Activated naive CD4-positive, alpha-beta T cell (primary cell): ENCODE data around the gene ARHGAP31.
"Not testable (repeated sequence)": the region's sequence is repeated elsewhere in the genome, so short reads cannot be mapped to it uniquely, and the experiment has no call there.

ENCODE experiments used
- DNase-seq, 4 experiments: peaks; one replicate each; lab custom pipeline; 2025; lab: John Stamatoyannopoulos, UW

Gene ARHGAP31

DNA sequence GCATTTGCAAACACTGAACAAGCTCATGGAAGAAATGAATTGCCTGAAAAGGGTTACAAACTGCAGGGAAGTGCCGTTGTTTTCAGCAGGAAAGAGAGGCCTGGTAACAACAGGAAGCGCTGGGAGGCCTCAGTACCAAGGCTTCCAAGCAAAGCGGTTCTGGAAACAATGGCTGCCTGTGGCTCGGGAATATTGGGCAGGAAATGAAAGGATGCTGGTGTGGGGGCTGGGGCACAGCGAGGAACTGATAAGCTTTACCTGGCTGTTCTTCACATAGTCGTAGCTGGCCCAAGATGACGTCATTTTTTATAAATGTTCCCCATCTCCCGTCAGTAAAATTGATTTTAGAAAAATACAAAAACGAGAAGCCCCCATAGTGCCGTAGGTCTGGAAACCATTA, 55.9 kb downstream of the ARHGAP31 start:
- DNase-seq = no peak

DNA sequence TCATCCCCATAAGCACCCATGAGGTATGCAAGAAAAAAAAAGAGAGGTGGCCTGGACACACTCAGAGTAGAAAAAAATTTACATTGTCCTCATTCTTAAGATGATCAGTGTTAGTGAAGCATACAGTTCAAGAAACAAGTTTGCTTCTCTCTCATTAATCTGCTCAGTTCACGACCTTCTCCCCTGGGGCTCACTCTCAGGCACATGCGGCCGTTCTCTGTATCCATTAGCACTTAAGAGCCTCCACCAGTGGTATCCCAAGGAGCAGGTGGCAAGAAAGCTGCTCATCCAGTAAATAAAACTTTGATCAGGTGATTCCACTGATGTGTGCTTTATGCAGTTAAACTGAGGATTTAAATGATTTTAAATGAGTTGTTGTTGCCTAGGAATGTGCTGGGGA, 57.4 kb downstream of the ARHGAP31 start:
- no peak for DNase-seq

DNA sequence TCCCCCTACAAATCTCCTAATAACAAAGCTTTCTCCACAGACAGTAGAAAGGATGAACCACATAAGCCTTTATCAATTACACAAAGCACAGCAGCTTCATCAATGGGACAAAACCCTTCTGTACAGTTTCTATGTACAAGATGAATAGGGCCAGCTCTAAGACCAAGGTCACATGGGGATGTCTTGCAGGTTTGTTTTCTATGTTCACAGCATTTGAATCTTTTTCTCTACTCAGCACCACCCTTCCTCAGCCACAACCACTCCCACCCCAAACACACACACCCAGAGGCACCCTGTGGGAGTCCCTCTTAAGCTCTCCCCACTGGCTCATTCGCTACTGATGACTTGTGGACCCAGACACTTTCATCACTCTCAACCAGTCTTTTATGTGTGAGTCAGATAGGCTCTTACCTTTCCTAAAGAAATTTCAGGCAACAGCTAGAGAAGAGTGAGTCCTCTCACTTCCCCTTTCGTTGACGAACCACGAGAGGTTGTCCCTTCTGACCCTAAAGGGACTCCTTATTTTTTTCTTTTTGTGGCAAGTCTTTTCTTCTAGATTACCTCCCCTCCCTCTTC, 57.9 kb downstream of the ARHGAP31 start:
- peak in 2 of 4 experiments; percentile 7 to 9 for DNase-seq

DNA sequence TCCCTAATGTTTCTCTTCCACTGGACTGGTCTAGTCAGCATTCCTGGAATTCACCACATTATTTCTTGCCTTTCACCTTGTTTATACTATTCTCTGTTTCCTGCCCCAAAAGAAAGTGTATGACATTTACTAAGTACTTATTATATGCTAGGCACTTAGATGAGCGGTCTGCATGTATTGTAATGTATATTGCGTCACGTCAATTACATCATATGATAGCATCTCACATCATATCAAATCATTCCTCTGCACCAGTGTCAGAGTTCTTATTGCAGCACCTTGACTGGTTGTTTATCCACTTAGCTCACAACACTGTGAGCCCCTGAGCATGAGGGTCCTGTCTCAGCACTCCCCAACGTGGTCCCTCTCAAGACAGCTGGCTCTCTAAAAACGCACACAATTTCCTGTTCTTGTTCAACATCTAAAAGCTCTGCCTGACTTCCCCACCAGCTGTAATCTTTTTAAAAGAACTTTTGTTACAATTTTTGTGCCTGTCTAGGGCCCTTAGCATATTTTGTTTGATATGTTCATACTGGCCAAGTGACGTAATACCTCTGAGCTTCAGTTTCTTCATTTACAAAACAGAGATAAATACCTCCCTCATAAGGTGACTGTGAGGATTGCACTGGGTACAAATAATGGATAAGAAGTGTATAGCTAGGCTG, 58.8 kb downstream of the ARHGAP31 start:
- DNase-seq = no peak

DNA sequence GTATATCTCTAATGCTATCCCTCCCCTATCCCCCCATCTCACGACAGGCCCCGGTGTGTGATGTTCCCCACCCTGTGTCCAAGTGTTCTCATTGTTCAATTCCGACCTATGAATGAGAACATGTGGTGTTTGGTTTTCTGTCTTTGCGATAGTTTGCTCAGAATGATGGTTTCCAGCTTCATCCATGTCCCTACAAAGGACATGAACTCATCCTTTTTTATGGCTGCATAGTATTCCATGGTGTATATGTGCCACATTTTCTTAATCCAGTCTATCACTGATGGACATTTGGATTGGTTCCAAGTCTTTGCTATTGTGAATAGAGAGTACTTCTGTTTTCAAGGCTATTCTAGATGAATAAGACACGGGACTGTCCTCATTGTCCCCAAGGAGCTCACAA, 61.4 kb downstream of the ARHGAP31 start:
- DNase-seq = not testable (repeated sequence)

DNA sequence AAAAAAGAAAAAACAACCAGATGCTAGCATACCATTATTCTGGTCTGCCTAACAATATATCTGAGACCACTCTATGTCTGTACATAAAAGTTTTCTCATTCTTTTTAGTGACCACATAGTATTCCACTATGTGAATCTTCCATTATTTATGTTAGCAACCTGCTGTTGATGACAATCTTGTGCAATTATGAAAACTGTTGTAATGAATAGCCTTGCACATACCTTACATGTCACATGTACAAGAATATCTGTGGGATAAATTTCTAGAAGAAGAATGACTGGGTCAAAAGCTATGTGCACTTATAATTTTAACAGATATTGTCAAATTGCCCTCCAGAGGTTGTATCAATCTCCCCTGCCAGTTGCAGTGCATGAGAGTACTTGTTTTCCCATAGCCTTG, 62.5 kb downstream of the ARHGAP31 start:
- no peak for DNase-seq

DNA sequence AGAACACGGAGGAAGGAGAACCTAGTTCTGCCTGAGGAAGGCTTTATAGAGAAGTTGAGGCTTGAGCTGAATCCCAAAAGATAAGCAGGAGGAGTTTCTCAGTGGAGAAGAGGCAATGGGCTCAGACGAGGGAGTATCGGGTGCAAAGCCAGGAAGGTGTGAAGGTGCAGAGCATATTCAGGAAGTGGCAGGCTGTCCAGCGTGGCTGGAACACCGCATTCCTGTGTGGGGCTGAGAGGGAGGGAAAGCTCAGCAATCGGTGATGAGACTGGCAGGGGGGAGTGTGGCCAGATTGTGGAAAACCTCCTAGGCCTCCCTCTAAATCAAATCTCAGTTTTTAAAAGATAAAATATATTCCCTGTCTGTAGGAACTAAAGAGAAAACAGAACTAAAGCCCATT, 63.0 kb downstream of the ARHGAP31 start:
- no peak for DNase-seq

DNA sequence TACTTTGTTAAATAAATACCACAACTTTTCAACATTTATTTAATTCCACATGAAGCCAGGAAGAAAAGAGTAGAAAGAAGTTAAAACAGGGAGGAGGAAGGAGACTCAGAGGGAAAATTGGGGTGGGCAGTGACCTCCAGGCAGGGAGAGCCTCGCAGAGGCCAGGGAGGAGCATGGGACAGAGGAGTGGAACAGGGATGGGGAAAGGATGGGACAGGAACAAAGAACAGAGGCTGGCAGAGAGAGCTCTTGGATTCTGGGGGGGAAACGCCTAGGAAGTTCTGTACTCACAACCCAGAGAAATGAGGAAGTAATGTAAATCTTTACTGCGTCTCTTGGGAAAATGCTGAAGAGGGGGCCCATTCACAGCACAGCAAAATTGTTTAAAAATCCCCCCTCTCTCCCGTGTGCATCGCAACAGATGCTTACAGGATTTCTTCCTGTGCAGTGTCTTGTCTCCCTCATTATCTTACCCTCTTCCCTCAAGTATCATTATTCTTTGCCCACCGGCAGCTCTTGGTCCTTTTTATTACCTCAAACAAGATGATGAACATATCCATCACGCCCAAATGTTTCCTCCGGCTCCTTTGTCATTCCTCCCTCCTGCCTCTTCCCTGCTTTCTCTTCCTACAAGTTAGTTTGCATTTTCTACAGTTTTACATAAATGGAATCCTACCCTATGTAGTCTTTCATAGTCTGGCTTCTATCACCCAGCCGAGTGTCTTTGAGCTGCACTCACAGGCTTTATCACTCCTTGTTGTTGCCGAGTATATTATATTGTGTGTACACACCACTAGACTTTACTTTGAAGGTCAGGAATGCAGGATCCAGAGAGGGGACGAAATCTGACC, 65.5 kb downstream of the ARHGAP31 start:
- DNase-seq = no peak

DNA sequence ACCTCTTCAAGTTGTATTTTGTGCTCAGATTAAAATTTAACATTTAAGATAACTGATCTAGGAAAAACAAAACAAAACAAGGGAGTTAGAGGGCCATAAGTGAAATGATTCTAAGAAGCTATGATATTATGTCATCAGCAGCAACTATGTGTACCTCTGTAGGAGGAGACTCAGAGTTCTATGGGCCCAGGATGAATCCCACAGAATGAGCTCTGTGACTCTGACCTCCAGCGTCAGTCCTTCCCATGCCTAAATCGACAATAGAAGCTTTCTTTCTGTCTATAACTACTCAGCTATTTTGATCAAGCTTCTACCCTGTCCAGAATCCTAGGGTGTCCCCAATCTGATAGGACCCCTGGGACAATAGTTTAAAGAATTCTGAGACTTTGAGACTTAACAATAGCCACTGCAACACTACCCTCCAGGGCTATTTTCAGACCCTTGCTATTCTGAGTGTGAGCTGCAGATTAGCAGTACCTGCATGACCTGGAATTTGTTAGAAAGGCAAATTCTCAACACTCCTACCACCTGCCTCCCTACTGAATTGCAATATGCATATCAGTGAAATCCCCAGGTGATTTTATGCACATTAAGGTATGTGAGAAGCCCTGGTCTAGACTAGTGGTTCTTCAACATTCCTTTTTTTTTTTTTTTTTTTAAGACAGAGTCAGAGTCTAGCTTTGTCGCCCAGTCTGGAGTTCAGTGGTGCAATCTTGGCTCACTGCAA, 66.7 kb downstream of the ARHGAP31 start:
- no peak for DNase-seq

DNA sequence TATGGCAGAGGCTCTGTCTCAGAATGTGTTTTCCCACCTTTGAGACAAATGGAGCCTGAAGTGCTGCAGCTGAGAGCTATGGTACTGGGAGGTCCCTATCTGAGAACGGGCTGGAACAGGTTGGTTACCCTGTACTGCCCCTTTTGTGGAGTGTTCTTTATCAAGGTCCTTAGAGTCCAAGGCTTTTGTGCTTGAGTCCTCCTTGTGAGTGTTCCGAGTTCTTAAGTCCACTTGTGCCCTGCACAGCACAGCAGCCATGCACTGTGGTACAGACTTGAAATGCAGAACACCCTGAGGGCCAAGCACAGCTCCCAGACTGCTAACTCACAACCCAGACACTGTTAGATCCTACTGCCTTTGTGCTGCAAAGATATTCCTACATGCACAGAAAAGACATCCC, 67.8 kb downstream of the ARHGAP31 start:
- DNase-seq = no peak

DNA sequence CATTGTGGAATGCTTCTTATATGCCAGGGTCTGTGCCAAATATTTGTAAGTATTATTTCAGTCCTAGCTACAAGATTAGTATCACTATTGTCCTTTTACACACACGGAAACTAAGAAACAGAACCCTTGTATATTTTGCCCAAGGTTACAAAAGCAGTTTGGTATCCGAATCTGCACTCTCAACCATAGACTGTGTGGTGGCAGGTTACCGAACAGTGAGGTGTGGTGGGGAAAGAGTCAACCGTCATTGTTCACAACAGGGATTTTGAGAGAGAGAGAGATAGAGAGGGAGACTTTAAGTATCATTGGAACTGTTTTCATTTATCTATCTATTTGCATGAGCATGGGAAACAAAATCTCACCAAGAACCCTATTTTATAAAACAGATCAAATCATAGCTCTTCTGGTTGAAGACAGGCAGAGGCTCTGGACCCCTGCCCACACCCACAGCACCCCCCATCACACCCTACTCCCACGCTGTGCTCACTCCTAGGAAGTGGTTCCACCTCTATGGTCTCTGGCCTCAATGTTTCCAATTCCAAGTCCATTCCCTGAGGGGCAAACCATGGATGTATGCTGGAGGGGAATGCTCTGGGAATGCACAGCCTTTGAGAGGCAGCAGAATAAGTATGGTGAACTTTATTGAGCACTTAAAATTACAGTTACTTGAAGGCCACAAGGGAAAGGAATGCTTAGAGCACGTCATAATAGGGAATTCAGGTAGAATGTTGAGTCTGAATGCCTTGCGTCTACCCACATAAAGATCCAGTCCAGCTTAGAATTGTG, 69.0 kb downstream of the ARHGAP31 start:
- no peak for DNase-seq

DNA sequence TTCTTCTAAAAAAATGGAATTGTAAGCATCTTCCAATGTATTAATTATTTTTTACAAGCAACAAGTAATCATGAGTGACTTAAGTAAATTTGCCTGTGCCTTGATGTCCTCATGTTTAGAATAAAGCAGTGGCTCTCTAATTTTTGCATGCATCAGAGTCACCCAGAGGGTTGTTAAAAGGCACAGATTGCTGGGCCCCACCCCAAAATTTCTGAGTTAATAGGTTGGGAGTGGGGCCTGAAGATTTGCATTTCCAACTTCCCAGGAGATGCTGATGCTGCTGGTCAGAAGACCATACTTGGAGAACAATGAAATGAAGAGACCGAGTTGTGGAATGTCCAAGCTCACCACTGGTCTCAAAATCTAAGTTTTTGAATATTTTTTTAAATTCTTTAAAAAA, 70.2 kb downstream of the ARHGAP31 start:
- no peak for DNase-seq

DNA sequence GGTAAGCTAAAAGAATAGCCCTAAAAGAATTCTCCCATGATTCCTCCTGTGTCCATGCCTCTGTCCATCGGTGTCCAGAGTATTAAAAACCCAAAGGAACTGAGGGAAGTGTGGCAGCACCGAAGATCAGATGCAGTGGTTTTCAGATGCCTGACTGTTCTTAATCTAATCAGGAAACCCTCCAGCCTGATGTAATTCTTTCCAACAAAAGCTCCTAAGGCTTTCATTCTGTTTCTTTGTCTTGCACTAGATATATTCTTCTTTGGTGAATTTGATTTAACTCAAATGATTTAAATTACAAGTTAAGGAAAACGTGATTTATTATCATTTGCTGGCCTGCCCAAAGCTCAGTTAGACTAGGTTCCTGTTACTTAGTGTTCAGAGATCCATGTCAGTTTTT, 71.2 kb downstream of the ARHGAP31 start:
- no peak for DNase-seq

DNA sequence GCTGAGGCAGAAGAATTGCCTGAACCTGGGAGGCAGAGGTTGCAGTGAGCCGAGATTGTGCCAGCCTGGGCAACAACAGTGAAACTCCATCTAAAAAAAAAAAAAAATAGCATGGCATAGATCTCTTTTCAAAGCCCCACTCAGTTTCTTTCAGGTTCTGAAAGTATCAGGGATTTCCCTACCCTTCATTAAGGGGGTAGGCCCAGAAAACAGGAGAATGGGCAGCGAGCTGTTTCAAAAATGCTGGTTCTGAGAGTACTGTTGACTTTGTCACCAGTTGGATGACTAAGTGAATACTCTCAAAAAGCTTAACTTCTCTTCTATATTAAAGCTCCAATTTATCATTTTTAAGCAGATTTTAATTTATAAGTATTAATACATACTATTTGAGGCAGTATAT, 72.8 kb downstream of the ARHGAP31 start:
- no peak for DNase-seq

DNA sequence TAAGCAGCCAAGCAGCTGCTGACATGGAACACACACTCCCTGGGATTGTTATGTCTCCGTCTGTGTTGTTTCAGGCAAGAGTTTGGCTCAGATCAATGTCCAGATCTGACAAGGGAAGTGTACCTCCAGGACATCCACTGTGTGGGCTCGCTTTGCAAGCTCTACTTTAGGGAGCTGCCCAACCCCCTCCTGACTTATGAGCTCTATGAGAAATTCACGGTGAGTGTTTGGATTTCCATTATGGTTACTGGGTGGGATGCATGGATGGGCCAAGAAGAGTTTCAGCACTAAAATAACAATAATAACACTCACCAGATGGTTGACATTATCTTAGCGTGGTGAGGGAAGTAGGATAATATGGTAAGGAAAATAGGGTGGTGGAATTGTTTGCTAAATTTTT, 74.1 kb downstream of the ARHGAP31 start:
- DNase-seq = no peak

DNA sequence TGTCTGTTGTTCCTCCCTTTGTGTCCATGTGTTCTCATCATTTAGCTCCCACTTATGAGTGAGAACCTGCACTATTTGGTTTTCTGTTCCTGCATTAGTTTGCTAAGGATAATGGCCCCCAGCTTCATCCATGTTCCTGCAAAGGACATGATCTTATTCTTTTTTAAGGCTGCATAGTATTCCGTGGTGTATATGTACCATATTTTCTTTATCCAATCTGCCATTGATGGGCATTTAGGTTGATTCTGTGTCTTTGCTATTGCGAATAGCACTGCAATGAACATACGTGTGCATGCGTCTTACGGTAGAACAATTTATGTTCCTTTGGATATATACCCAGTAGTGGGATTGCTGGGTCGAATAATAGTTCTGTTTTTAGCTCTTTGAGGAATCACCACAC, 77.6 kb downstream of the ARHGAP31 start:
- DNase-seq = not testable (repeated sequence)

DNA sequence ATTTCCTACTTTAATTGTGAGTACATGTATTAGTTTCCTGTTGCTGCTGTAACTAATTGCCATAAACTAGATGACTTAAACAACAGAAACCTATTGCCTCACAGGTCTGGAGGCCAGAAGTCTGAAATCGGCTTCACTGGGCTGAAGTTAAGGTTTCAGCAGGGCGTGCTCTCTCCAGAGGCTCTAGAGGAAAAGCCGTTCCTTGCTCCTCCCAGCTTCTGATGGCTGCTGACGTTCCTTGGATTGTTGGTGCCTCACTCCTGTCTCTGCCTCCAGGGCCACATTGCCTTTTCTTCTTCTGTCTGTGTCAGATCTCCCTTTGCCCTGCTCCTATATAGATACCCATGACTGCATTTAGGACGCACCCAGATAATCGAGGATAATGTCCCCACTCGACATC, 80.9 kb downstream of the ARHGAP31 start:
- DNase-seq = no peak

DNA sequence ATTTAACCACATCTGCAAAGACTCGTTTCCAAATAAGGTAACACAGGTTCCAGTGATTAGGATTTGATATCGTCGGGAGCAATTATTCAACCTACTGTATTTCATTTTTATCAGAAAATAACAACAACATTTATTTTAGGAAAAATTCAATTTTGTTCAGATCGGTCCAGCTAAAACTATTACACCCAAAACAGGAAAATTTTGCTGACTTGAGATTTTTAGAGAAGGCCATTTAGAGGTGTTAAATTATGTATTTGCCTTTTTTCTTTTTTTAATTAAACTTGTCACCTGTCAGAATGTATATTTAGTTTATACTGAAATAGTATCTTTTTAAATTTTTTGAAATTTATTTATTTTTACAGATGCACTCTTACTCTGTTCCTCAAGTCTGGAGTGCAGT, 81.3 kb downstream of the ARHGAP31 start:
- no peak for DNase-seq

DNA sequence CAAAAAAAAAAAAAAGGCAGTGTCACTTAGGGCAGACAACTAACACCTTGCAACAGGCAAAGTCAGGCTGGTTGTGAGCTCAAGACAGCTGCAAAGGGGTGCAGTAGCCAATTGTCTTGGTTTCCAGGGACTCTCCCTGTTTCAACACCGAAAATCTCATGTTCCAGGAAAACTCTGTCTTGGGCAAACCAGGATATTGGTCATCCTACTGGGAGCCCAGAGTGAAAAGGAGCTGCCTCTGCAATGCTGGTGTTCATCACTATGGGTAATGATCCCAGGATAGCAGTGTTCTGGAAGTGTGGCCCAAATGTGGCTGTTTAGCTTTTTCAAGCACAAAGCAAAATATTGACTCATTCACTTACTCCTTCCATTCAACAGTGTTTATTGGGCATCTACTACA, 82.6 kb downstream of the ARHGAP31 start:
- DNase-seq = no peak

DNA sequence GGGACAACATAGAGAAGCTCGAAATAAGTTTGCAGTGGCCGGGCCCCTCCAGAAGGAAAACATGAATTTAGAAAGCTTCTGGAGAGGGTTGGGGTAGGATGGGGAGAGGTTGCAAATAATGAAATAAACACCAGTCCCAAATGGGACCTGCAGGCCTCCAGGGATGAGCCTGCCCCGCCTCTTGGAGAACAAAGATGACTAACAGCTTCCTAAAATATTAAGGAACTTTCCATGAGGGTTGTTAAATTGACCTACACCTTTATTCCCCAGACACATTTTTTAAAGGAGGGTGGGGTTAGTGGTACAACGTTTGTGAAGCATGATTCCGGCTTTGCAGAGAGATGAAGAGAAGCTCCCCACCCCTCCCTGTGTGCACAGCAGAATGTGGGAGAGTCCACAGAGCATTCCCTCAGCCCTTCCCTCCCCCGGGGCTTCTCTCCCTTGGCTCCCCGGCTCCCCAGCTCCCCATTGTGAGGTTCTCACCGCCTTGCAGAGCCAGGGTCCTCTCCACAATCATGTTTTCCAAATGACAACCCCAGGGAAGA, 84.1 kb downstream of the ARHGAP31 start:
- DNase-seq = no peak

DNA sequence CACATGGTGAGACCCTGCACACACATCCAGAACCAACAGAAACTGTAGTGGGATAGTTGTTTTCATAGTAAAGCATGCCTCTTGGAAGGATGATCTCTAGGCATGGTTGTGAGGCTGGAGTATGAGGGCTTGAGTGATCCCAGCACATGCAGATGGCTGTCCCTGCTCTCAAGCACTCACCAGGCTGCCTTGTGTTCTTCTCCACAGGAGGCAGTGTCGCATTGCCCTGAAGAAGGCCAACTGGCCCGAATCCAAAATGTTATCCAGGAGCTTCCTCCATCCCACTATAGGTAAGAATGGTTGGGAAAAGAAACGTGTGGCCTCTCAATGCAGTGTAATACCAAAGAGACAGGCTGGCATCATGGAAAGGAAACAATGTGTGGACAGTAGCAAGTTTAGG, 86.5 kb downstream of the ARHGAP31 start:
- no peak for DNase-seq

DNA sequence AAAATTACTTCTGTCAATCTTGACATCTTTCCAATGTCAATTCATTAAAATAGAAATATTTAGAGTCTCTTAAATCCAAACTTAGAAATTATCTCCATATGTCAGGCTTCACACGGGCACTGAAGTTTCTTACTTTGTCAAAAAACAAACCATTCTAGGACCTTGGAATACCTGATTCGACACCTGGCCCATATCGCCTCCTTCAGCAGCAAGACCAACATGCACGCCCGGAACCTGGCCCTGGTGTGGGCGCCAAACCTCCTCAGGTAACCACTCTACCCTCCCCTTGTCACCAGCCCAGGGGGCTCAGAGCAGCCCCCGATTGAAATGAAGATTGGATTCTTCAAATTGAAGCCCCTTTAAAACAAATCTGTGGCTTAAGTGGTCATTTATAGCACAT, 88.0 kb downstream of the ARHGAP31 start:
- DNase-seq = no peak
